ENCODE measurements around the gene ZNF581. TPM values are rescaled to one million over a fixed set of nuclear protein-coding genes. Genes with fewer than 3 reads are reported as not detected.
A peak's percentile ranks its signal among the peaks of the same experiment; 100 is the strongest.

ZNF581 gene
- total and polyA plus RNA-seq, 4 donors = 2.1 to 7.3 (median 5.2) TPM

DNA sequence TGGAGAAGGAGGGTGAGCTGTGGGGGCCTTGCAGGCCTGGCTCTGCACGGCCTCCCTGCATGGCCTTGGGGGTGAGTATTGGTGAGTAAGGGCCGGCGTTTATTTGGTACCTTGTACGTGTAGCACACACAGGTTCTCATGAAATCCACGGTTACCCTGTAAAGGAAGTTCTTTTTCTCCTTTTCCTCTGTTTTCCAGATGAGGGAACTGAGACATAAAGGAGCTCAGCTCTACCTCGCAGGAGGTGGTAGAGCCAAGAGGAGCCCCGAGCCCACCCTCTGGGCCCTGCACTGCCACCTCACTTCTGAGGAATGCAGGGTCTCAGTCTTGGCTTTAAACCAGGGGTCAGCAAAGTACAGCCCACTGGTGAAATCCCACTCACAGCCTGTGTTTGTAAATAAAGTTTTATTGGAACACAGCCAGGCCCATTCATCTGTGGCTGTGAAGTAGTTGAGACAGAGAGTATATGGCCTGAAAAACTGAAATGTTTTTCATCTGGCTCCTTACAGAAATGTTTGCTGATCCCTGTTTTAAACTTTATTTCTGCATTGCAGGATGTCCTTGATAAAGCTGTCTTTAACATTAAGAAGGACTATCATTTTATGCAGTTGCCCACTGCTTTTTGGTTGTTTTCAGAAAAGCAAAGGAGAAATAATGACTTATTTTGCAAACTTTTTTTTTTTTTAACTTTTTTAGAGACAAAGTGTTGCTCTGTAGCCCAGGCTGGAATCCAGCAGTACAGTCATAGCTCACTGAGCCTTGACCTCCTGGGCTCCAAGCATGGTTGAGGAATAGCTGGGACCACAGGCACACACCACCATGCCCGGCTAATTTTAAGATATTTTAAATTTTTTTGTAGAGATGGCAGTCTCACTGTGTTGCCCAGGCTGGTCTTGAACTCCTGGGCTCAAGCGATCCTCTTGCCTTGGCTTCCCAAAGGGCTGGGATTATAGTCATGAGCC is 38.0 kb downstream of the ZNF581 start (continued):
- TF ChIP-seq, protein P1, sequence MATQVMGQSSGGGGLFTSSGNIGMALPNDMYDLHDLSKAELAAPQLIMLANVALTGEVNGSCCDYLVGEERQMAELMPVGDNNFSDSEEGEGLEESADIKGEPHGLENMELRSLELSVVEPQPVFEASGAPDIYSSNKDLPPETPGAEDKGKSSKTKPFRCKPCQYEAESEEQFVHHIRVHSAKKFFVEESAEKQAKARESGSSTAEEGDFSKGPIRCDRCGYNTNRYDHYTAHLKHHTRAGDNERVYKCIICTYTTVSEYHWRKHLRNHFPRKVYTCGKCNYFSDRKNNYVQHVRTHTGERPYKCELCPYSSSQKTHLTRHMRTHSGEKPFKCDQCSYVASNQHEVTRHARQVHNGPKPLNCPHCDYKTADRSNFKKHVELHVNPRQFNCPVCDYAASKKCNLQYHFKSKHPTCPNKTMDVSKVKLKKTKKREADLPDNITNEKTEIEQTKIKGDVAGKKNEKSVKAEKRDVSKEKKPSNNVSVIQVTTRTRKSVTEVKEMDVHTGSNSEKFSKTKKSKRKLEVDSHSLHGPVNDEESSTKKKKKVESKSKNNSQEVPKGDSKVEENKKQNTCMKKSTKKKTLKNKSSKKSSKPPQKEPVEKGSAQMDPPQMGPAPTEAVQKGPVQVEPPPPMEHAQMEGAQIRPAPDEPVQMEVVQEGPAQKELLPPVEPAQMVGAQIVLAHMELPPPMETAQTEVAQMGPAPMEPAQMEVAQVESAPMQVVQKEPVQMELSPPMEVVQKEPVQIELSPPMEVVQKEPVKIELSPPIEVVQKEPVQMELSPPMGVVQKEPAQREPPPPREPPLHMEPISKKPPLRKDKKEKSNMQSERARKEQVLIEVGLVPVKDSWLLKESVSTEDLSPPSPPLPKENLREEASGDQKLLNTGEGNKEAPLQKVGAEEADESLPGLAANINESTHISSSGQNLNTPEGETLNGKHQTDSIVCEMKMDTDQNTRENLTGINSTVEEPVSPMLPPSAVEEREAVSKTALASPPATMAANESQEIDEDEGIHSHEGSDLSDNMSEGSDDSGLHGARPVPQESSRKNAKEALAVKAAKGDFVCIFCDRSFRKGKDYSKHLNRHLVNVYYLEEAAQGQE (IDR thresholded peaks at IDR 0.05) = no peak

DNA sequence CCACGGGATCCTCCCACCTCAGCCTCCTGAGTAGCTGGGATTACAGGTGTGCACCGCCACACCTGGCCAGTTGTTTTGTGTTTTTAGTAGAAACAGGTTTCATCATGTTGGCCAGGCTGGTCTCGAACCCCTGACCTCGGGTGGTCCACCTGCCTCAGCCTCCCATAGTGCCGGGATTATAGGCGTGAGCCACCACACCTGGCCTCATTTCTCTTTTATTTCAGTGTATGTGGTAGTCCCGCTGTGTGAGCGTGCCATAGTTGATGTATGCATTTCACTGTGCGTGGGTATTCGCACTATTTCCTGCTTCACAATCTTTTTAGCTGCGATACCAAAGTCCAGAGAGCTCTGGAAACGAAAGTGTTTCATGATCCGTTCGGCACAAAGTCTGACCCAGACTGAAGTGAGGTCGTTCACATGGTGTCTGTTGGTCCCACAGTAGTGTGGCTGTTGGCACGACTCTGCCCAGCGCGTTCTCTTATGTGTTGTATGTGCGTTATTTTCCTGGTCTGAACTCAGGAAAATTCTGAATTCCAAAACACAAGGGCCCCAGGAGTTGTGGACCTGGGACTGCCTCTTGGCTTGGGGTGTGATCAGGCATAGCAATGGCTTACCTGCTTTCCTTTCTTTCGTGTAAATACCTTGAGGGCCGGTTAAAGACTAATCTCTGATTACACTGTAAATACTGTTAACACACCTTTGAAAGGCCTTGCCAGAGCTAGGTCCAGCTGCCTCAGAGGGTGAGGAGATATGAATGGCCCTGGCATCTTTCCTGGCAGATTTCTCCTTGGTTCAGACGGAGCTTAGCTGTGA is 40.2 kb downstream of the ZNF581 start:
- Histone ChIP-seq H3K4me3 (ENCODE audit: low read depth in 1 of 3, low read length in 3 of 3) (peak overlapping the region in 2 of 3 donors; percentile 2 to 3), H3K4me1 (ENCODE audit: control insufficient read depth in 4 of 4, insufficient read depth in 4 of 4, low read length in 3 of 4) (peaks cover 10 to 69% (median 57%) of the 10 kb centered on the region in 4 donors), H3K27ac (ENCODE audit: low read depth in 1 of 2, low read length in 2 of 2) (peak overlapping the region; percentile 96 to 97), H3K36me3 (ENCODE audit: control insufficient read depth in 4 of 4, insufficient read depth in 3 of 4, low read depth in 1 of 4, low read length in 3 of 4) (peaks cover 7 to 45% (median 21%) of the 10 kb centered on the region in 4 donors), H3K9ac (ENCODE audit: low read depth in 1 of 2, low read length in 2 of 2) (peak overlapping the region in 1 of 2 donors; percentile 34), H3K27me3 (ENCODE audit: control insufficient read depth in 4 of 4, insufficient read depth in 4 of 4, low read length in 3 of 4) (no peaks in the 10 kb centered on the region), H3K9me3 (ENCODE audit: control insufficient read depth in 4 of 4, low read length in 3 of 4) (no peaks in the 10 kb centered on the region)
- WGBS = 30% methylated on average over 22 of the region's 22 CpGs
- TF ChIP-seq JUND (IDR thresholded peaks at IDR 0.05) = no peak
- TF ChIP-seq YY1 (IDR thresholded peaks at IDR 0.05) = peak; percentile 68
- peak; percentile 77 for TF ChIP-seq FOXA1 (IDR thresholded peaks at IDR 0.05)
- TF ChIP-seq, protein P2, sequence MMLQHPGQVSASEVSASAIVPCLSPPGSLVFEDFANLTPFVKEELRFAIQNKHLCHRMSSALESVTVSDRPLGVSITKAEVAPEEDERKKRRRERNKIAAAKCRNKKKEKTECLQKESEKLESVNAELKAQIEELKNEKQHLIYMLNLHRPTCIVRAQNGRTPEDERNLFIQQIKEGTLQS (IDR thresholded peaks at IDR 0.05) = no peak
- TF ChIP-seq GABPA (IDR thresholded peaks at IDR 0.05 in 1 of 2, conservative IDR thresholded peaks at IDR 0.05 in 1 of 2) = peak in 1 of 2 donors; percentile 81
- TF ChIP-seq EGR1 (IDR thresholded peaks at IDR 0.05; ENCODE audit: low read depth in 2 of 2) = peak in 1 of 2 donors; percentile 43
- TF ChIP-seq, protein P3, sequence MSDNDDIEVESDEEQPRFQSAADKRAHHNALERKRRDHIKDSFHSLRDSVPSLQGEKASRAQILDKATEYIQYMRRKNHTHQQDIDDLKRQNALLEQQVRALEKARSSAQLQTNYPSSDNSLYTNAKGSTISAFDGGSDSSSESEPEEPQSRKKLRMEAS (IDR thresholded peaks at IDR 0.05) = no peak
- TF ChIP-seq RXRA (IDR thresholded peaks at IDR 0.05) = peak; percentile 89 to 94
- TF ChIP-seq SP1 (IDR thresholded peaks at IDR 0.05) = peak; percentile 100
- no peak for TF ChIP-seq TAF1 (conservative IDR thresholded peaks at IDR 0.05)
- TF ChIP-seq, protein P4, sequence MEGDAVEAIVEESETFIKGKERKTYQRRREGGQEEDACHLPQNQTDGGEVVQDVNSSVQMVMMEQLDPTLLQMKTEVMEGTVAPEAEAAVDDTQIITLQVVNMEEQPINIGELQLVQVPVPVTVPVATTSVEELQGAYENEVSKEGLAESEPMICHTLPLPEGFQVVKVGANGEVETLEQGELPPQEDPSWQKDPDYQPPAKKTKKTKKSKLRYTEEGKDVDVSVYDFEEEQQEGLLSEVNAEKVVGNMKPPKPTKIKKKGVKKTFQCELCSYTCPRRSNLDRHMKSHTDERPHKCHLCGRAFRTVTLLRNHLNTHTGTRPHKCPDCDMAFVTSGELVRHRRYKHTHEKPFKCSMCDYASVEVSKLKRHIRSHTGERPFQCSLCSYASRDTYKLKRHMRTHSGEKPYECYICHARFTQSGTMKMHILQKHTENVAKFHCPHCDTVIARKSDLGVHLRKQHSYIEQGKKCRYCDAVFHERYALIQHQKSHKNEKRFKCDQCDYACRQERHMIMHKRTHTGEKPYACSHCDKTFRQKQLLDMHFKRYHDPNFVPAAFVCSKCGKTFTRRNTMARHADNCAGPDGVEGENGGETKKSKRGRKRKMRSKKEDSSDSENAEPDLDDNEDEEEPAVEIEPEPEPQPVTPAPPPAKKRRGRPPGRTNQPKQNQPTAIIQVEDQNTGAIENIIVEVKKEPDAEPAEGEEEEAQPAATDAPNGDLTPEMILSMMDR (IDR thresholded peaks at IDR 0.05; ENCODE audit: low read depth, low read length, missing input control) = no peak
- TF ChIP-seq NR2F2 (IDR thresholded peaks at IDR 0.05) = peak; percentile 31
- TF ChIP-seq, protein P5, sequence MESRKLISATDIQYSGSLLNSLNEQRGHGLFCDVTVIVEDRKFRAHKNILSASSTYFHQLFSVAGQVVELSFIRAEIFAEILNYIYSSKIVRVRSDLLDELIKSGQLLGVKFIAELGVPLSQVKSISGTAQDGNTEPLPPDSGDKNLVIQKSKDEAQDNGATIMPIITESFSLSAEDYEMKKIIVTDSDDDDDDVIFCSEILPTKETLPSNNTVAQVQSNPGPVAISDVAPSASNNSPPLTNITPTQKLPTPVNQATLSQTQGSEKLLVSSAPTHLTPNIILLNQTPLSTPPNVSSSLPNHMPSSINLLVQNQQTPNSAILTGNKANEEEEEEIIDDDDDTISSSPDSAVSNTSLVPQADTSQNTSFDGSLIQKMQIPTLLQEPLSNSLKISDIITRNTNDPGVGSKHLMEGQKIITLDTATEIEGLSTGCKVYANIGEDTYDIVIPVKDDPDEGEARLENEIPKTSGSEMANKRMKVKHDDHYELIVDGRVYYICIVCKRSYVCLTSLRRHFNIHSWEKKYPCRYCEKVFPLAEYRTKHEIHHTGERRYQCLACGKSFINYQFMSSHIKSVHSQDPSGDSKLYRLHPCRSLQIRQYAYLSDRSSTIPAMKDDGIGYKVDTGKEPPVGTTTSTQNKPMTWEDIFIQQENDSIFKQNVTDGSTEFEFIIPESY (IDR thresholded peaks at IDR 0.05) = no peak
- peak; percentile 98 for TF ChIP-seq HNF4A (conservative IDR thresholded peaks at IDR 0.05)
- TF ChIP-seq FOXA2 (IDR thresholded peaks at IDR 0.05) = peak; percentile 72
- TF ChIP-seq RAD21 (IDR thresholded peaks at IDR 0.05) = no peak
- TF ChIP-seq, protein P1 (IDR thresholded peaks at IDR 0.05) = peak; percentile 88
- TF ChIP-seq HNF4G (IDR thresholded peaks at IDR 0.05) = peak; percentile 98
- peak; percentile 49 for DNase-seq (ENCODE audit: low spot score)

All from liver (tissue), 9 donors.